ENCODE measurements around the gene DSC3.

GRCh38 chr18:31057917-31058316, 15.4 kb upstream of the DSC3 start:
- TF ChIP-seq CTCF (IDR thresholded peaks at IDR 0.05; ENCODE audit: poor library complexity) (no peak), EZH2 (IDR thresholded peaks at IDR 0.05; ENCODE audit: borderline replicate concordance) (no peak), EZH2phosphoT487 (IDR thresholded peaks at IDR 0.05; ENCODE audit: low read depth, severe bottlenecking, unreplicated experiment) (no peak)

Measured in hepatocyte (in vitro differentiated cells).